ENCODE measurements around the gene SLAMF6.
"Not testable (repeated sequence)": the region's sequence is repeated elsewhere in the genome, so short reads cannot be mapped to it uniquely, and the experiment has no call there.

The SLAMF6 gene

DNA sequence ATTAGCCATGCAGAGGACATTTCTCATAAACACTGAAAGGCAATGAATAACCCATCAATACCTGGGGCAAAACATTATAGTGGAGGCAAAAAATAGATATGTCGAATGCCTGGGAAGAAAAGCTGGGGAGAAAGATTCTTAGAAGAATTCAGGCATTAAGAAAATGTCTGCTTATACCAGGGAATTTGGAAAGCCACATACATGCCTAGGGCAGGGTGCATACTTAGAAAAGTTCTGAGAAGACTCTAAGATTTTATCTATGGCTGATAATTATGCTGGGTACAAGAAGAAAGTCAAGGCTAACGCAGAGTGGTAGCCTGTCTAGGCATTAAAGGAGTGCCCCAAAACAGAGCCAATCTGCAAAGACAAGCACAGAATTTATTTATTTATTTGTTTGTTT lies 18.4 kb downstream of the SLAMF6 start:
- DNase-seq (ENCODE audit: low read depth in 2 of 2) = no peak

DNA sequence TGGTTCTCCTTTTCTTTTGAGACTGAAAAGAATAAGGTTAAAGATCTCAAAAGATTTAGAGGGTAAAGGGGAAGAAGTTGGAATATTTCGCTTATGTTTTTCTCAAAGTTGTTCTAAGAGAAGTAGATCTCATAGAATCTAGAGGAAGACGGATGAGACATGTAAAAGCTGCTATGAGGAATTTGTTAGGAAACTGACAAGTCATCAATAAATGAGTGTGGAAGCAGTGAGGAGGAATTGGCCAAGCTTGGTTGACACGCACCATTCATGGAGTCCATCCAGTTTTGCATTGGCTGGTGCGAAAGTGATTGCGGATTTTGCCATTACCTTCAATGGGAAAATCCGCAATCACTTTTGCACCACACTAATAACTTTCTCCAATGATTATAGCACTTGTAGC lies 20.0 kb downstream of the SLAMF6 start:
- DNase-seq (ENCODE audit: low read depth in 2 of 2) = no peak

DNA sequence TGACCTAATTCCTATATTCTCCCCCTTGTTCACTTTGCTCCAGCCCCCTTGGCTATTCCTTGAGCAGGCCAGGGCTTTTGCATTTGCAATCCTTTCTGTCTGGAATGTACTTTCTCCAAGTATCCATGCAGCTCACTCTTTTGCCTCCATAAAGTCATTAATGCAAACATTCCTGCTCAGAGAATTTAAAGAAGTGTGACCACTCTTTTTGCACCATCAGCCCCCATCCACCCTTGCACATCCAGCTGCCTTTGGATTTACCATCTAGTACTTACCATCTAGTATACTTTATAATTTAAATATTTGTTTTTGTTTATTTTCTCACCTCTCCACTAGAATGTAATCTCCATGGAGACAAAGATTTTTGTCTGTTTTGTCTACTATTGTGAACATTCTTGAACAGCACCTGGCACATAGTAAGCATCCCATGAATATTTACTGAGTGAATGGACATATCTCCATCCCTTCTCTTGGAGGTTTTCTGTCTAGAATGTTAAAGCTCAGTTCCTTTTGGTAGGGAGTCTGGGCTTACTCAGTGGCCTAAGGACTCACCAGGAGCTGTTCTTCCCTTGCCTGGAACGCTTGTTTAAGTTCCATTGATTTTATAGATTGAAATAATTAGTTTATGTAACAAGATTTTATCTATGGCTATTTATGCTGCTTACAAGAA lies 22.6 kb downstream of the SLAMF6 start:
- DNase-seq (ENCODE audit: low read depth in 2 of 2) = no peak

DNA sequence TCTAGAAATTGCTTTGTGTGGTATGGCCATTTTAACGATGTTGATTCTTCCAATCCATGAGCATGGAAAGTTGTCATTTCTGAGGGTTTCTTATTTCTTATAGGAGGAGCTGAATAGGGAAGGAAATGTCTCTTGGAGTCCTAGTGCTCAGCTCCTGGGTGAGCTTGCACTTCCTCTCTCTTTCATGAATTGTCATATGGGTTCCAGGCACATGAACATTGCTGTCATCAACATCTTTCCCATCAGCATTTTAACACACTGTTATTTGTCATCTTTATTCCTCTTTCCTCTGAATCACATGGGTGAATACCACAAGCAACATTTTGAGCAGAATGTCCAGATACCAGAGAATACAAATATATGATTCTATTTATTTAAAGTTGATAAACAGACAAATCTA lies 23.4 kb downstream of the SLAMF6 start:
- DNase-seq (ENCODE audit: low read depth in 2 of 2) = no peak

DNA sequence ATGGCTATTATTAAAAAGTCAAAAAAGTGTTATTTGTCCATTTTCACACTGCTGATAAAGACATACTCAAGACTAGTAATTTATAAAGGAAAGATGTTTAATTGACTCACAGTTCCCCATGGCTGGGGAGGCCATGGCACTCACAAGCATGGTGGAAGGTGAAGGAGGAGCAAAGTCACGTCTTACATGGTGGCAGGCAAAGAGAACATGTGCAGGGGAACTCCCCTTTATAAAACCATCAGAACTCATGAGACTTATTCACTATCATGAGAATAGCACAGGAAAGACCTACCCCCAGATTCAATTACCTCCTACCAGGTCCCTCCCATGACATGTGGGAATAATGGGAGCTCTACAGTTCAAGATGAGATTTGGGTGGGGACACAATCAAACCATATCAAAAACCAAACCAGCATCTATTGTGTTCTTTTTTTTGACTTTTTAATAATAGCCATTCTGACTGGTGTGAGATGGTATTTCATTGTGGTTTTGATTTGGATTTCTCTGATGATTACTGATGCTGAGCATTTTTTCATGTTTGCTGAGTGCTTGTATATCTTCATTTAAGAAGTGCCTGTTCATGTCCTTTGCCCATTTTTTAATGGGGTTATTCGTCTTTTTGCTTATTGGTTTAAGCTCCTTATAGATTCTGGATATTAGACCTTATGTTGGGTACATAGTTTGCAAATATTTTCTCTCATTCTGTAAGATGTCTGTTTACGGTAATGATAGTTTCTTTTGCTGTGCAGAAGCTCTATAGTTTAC lies 24.6 kb downstream of the SLAMF6 start:
- not testable (repeated sequence) for DNase-seq (ENCODE audit: low read depth in 2 of 2)

DNA sequence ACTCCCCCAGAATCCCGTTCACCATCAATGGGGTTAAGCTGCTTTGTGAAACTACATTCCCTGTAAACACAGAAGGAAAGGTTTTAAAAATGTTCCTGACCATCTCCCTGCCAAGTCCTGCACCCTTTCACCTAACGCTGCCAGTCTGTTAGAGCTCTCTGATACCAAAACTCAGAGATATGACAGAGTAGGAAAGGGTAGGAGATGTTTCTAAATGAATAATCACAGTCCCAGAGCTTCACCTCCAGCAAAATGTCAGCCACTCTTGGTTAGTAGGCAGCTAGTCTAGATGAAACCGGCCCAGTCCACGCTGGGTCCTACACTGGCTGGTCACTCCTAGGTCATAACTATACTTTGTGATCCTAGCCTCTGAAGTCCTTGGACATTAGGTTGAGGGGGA lies 26.7 kb downstream of the SLAMF6 start:
- DNase-seq (ENCODE audit: low read depth in 2 of 2) = no peak

DNA sequence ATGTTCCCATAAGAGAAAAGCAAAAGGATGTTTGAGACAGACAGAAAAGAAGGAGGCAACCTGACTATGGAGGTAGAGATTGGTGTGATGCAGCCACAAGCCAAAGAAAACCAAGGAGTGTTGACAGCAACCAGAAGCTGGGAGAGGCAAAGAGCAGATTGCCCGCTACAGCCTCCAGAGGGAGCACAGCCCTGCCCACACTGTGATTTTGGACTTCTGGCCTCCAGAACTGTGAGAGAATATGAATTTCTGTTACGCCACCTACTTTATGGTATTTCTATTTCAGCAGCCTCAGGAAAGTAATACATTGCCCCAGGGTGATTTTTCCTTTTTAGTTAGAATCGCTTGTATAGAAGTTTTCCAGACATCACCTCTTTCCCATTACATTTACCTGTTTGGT lies 28.4 kb downstream of the SLAMF6 start:
- no peak for DNase-seq (ENCODE audit: low read depth in 2 of 2)

DNA sequence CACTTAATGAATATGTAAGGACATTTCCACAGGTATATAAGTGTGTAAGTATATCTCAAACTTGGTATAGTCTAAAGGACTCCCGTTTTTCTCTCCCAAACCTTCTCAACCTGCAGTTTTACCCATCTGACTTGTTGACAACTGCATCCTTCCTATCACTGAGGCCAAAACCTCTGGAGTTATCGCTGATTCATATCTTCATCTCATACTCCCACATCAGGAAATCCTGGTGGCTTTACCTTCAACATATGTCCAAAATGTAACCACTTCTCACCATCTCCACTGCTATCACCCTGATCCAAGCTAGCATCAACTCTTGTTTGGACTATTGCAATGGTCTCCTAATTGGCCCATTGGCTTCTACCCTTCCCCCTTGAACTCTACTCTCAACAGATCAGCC lies 30.4 kb downstream of the SLAMF6 start:
- no peak for DNase-seq (ENCODE audit: low read depth in 2 of 2)

DNA sequence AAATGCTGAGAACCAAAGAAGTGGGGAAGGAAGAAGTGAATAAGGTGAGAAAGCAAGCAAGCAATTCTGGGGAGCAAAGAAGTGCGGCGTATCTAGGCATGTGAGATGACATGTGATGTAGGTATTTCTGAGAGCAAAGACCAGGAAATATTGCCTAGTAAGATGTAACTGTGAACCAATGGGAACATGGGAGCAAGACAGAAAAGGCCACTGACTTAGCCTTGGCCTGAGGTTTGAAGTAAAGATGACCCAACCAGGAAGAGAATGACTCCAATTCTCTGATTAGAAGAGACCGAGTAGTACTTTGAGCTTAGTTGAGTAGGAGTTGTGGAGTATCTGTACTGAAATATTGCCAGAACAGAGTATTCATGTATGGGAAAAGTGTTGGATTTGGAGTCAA lies 31.1 kb downstream of the SLAMF6 start:
- no peak for DNase-seq (ENCODE audit: low read depth in 2 of 2)

DNA sequence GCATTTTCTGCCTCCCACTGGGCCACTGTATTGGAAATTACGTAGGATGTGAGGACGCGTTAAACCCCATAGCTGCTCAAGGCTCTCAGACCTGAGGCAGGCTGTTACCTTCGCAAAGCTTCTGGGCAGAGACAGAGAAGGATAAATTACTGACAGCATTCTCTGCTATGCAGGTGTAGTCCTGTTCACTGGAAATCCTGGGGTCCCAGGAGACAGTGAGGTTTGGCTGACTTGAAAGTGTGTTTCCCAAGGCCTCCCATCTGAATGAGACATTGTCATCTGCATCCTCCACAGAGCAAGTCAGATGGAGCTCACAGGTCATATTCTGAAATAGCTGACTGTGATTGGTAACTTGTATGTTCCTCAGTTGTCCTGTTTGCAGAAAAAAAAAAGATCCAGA lies 32.0 kb downstream of the SLAMF6 start:
- no peak for DNase-seq (ENCODE audit: low read depth in 2 of 2)

DNA sequence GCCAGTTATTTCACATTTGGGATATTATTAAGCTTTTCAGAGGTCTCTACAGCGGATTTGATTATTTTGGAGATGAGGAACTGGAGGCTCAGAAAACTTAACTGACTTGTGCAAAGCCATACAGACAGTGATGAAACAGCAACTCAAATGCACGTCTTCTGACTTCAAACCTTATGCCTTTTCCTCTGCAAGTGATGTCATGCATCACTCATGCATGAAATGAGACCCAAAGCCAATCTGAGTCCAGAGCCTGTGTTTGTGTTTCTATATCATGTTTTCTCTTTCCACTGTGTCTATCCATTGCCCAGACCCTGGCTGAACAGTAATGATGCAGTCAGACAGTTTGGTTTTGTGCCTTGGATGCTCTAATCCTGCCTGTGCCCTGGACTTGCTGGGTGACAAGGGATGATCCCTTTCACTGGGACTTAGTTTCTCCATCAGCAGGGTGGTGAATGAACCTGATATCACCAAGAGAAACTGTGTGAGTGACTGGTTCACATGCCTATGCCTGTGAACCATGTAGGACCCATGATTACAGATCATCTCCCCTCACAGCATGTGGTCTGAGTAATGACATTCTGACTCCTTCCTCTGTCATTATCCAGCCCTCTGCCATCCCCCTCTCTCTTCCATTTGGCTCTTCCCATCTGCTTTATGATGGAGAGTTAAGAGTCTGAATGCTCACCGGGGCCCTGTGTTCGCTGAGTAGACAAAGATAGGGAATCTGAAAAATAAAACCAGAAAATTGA lies 33.4 kb downstream of the SLAMF6 start:
- no peak for DNase-seq (ENCODE audit: low read depth in 2 of 2)

DNA sequence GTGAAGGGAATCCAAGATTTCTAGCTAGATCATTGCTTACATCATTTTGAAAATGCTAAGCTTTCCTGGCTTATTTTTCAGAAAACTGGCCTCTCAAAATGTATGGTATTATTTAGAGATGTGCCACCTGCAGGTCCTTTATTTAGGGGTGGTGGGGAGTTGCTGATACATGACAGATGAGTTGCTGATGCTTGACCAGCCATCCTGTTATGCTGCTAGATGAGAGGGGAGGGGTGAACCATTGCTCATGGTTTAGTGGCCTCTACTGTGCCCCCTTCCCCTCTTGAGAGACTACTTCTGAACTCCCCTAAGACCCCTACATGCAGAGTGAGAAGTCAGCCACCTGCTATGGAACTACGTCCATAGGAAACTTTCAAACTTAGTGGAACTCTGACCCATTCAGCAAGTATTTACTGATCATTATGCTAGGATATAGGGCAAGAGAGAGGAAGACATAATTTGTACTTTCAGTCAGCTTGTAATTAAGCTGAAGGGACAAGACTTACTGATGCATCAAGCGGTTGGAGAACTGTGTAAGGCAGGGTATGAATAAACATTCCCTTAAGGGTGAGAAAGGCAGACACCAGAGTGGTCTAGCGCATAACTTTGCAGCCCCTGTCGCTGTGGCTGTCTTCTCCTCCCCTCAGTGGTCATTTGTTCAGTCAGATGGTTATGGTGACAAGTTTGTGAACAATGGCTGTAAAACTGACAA lies 34.6 kb downstream of the SLAMF6 start:
- no peak for DNase-seq (ENCODE audit: low read depth in 2 of 2)

DNA sequence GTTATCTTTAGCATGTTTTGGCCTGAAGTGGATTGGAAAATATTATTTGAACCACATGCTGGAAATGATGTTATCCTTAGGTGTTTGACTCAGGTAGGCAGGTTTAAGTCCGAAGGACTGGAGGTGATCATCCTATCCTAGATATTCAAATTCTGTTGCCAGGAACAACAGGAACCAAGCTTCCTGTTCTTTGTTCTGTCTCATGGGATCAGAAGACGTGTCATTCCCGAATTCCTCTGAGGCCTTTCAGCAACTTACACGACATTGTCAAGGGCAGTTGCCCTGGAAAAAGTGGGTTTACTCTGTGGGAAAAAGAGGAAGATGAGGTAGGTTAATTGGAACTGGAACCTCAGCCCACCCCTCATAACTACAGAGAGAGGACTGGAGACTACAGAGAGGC lies 36.6 kb downstream of the SLAMF6 start:
- no peak for DNase-seq (ENCODE audit: low read depth in 2 of 2)

DNA sequence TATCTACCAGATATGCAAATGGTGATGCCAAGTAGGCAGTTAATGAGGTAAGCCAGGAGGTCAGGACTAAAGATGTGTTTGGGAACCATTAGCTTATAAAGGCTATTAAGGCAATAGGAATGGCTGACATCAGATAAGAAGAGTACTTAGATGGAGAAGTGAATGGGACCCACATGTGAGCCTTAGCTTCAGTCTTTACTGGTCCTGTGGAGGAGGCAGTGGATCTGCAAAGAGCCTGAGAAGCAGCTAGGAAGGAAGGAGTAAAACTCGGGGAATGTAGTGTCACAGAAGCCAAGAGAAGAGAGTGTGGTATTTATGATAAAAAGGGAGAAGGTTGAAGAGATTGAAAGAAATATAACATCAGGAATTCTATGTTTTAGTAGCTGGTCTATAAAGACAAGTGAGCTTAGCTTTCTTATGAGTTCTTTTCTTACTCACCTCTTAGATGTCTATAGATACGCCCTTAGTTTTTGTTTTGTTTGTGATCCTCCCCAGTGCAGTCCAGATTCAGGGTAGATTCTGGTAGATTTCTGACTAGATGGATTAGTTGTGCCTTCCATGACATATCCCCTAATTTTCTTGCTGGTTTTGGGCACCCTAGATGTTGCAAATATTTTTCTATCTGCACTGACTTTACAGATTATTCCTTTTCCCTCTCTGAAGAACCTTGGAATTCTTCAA lies 39.4 kb downstream of the SLAMF6 start:
- DNase-seq (ENCODE audit: low read depth in 2 of 2) = no peak

DNA sequence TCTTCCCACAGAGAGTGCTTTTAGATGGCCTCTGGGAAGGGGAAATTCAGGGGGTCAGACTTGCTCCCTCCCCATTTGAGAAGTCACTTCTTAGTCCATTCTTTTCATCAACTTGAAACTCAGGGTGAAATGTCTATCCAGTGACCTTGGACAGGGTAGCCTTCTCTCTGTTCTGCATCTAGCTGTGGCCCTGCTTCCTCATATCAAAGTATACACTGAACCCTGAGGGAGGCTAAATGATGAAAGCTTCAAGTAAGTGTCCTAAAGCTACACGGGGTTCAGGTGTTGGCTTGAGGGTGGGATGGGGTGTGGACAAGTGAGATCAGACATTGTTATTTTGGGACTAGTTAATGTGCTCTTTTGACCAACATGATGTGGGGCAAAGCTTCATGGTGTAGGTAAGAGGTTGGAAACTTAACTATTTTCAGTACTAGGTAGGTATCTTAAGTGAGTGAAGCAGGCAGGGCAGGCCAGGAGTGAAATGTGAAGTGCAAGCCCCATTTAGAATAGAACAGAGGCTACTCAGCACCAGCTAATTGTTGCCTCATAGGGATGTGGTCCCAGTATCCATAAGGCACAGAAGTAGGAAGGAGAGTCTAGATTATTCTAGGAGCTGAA lies 41.0 kb downstream of the SLAMF6 start:
- no peak for DNase-seq (ENCODE audit: low read depth in 2 of 2)

DNA sequence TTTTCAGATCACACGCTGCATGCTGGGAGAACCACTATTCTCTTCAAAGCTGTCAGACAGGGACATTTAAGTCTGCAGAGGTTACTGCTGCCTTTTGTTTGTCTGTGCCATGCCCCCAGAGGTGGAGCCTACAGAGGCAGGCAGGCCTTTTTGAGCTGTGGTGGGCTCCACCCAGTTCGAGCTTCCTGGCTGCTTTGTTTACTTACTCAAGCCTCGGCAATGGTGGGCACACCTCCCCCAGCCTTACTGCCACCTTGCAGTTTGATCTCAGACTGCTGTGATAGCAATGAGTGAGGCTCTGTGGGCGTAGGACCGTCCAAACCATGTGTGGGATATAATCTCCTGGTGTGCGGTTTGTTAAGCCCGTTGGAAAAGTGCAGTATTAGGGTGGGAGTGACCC lies 42.3 kb downstream of the SLAMF6 start:
- DNase-seq (ENCODE audit: low read depth in 2 of 2) = not testable (repeated sequence)

DNA sequence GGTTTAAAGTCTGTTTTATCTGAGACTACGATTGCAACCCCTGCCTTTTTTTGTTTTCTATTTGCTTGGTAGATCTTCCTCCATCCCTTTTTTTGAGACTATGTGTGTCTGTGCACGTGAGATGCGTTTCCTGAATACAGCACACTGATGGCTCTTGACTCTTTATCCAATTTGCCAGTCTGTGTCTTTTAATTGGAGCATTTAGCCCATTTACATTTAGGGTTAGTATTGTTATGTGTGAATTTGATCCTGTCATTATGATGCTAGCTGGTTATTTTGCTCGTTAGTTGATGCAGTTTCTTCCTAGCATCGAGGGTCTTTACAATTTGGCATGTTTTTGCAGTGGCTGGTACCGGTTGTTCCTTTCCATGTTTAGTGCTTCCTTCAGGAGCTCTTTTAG lies 44.0 kb downstream of the SLAMF6 start:
- DNase-seq (ENCODE audit: low read depth in 2 of 2) = not testable (repeated sequence)

DNA sequence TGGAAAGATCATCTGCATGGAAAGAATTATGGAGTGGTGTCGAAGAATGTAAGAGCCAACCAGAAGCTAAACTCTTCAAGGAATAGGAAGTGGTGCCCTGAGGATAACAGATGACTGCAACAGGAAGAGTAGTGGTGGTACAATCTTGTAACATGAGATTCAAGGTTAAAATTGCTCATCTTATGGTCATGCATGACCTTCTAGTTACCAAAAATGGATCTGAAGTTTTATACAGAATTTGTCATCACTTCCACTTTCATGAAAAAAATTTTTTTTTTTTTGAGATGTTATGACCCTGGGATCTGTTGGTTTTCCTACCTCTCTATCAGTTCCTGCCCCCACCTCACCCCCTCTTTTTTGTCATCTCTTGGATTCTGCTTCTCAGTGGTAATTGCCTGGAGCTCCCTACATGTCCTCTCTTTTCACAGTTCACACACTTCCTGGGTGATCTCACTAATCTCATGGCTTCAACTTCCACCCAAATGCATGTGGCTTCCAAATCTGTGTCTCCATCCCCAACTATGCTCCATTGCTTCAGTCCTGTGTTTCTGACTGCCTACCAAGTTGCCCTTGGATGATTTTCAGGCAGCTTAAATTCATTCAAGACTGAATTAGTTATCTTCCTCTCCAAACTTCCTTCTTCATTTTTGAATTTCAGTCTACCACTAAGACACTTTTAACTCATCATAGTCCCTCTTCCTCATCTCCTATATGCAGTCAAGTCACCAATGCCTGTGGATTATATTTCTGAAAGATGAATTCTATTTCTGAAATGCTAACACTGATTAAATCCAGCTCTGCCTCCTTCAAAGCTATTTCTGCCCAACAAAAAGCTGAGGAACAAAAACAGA lies 48.4 kb downstream of the SLAMF6 start:
- DNase-seq (ENCODE audit: low read depth in 2 of 2) = no peak

DNA sequence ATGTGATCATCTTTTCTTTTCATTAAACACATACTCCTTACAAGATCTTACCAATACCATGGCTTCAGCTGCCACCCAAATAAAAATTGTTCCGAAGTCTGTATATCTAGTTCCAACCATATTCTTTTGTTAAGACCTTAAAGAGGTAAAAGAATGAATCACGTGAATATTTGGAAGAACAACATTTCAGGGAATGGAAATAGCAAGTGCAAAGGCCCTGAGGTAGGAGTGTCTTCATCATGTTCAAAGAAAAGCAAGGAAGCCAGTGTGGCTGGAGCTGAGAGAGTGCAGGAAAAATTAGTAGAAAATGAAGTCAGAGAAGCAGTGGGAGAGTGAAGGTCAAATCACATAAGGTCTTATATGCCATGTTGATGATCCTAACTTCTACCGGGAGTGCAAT lies 50.9 kb downstream of the SLAMF6 start:
- no peak for DNase-seq (ENCODE audit: low read depth in 2 of 2)

DNA sequence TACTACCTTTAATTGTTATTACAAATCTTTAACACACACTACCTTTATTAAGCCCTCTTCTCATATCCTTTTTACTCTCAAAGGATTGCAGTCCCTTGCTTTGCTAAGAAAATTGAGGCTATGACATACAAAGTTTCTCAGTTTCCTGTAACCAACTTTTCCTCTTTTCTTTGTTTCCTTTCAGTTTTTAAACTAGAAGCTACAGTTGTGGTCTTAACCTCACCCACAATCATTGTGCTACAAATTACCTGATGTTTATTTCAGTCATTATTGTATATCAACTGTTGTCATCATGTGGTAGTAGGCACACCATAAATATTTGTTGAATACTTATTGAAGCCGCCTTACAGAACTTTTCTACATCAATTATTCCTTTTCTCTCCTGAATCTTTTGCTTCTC lies 51.8 kb downstream of the SLAMF6 start:
- DNase-seq (ENCODE audit: low read depth in 2 of 2) = no peak
